Pancreas (tissue), 10 donors: Measurements from ENCODE around the gene ZBTB24. TPM values are rescaled to one million over a fixed set of nuclear protein-coding genes. Genes with fewer than 3 reads are reported as not detected.

Source experiments
- ATAC-seq, 4 donors: fragments of 200-7000 bp; cut with Tn5 transposase; one replicate each; pipeline versions ENCODE4 v1.8.0 to v1.9.1; 2020; ENCODE audit warnings: mild to moderate bottlenecking in 4 of 4, moderate library complexity in 4 of 4
- DNase-seq, 6 donors: peaks; one replicate each; pipeline ENCODE4 v3.0.0-alpha.2; 2020
- FAIRE-seq: peaks from 2 replicates; lab custom pipeline; 2012; peaks lifted over from hg19 to GRCh38; lab: Jason Lieb, UNC
- H3K27ac ChIP-seq, 4 donors: fragments of 200-600 bp; sonication (generic); 1 replicate in 3 of 4; 2 replicates in 1 of 4; pipeline versions ENCODE4 v1.5.0 to v1.8.0; 2020
- H3K27me3 ChIP-seq, 4 donors: fragments of 200-600 bp; one replicate each; pipeline ENCODE4 v1.8.0; 2021
- H3K36me3 ChIP-seq, 3 donors: fragments of 200-600 bp; sonication (generic) in 1 of 3; one replicate each; pipeline versions ENCODE4 v1.5.0 to v1.8.0; 2020 to 2021
- H3K4me1 ChIP-seq, 3 donors: fragments of 200-600 bp; one replicate each; pipeline ENCODE4 v1.8.0; 2021
- H3K4me3 ChIP-seq, 4 donors: fragments of 200-600 bp; sonication (generic) in 2 of 4; one replicate each; pipeline versions ENCODE4 v1.5.0 to v1.8.0; 2020 to 2021
- H3K9me3 ChIP-seq, 4 donors: fragments of 200-600 bp; one replicate each; pipeline ENCODE4 v1.8.0; 2021
- WGBS, 2 donors: extraction: QIAGEN DNeasy Blood & Tissue Kit; methylation state at CpG; one replicate each; pipeline ENCODE4 v1.1.7; 2013; 5-methylcytosine and 5-hydroxymethylcytosine counted together
- intact Hi-C, 3 donors: fragments of 100-400 bp; cut with DNase I; formaldehyde crosslinking; loops; one replicate each; pipeline versions ENCODE4 v1.11.1 to v1.14.2; 2022
- polyA plus RNA-seq, 2 donors: library from polyadenylated mRNA; stranded (reverse); fragments of 200-250 nt; gene quantifications; one replicate each; pipeline ENCODE4 v1.2.3, GENCODE V29; 2013
- total RNA-seq, 6 donors: library from RNA; stranded (reverse); fragmentation: NEBNext Ultra II Directional in 4 of 6; extraction: Animal tissue kit (Norgen Biotek cat#: 25700) in 4 of 6; gene quantifications; one replicate each; pipeline versions ENCODE4 v1.2.1 to v1.2.4, GENCODE V29; 2021 to 2023
- TF ChIP-seq, protein P1 (sequence below), 4 donors: fragments of 200-600 bp; sonication (generic) in 3 of 4; IDR thresholded peaks; one replicate each; pipeline versions ENCODE4 v1.5.0 to v1.8.0; 2021; ENCODE audit warnings: antibody characterized with exemption in 4 of 4
- donor health status: healthy with polysubstance abuse.
- donor health status: DM: no; HTN: no; CAD: no; lungs with moderate emphysema.
- donor health status: DM: no; HTN: no; CAD: no.
- donor health status: control.
- donor health status: control.
- donor health status: Bipolar disorder and iron deficiency.
- donor health status: DM: yes; HTN: yes; CAD: no.
- donor health status: DM: no; HTN: no; CAD: no.
- donor health status: DM: no; HTN: no; CAD: no.
- donor health status: DM: yes; HTN: yes; CAD: no.

The ZBTB24 gene
- total and polyA plus RNA-seq, 8 donors: 2.2 to 4.3 (median 2.8) TPM

DNA sequence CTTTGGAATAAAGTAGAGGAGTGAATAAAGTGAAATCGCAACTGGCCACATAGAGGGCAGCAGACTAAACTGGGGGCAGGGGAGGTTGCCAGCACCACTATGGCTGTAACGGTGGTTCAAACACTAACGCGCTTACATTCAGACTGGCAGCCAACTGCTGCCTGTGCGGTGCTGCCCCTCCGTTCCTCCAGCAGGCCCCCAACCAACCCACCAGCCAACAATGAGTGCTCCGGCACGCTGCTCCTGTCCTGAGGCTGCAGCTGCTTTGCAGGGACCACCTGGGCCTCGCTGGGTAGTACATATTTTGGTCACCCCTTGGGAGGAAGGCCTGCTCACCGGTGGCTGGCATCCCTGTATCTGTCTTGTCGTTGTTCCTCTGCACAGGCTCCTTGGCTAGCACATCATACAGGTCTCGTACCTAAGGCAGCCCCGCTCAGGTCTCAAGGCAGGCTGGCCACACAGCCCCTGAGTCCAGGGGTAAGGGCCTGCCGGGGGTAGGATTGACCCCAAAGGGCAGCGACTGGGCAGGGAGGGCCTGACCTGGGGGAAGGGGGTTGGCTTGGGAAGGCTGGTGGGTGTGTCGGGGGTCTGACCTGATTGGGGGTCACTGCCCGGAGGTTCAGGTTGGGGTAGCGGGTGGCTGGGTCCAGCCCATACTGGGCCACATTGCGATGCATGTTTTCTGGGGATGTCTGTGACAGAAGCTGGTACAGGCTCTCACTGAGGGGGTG is 33.8 kb downstream of the ZBTB24 start:
- no peak for FAIRE-seq

GRCh38 chr6:109448615-109449014 is 34.4 kb downstream of the ZBTB24 start:
- H3K27ac ChIP-seq: no peak overlapping the region
- no peaks in the 10 kb centered on the region for H3K27me3 ChIP-seq
- ATAC-seq (peak in 1 of 4 donors; percentile 6), FAIRE-seq (no peak), DNase-seq (no peak)
- intact Hi-C loops: no loop called here
- TF ChIP-seq, protein P1, sequence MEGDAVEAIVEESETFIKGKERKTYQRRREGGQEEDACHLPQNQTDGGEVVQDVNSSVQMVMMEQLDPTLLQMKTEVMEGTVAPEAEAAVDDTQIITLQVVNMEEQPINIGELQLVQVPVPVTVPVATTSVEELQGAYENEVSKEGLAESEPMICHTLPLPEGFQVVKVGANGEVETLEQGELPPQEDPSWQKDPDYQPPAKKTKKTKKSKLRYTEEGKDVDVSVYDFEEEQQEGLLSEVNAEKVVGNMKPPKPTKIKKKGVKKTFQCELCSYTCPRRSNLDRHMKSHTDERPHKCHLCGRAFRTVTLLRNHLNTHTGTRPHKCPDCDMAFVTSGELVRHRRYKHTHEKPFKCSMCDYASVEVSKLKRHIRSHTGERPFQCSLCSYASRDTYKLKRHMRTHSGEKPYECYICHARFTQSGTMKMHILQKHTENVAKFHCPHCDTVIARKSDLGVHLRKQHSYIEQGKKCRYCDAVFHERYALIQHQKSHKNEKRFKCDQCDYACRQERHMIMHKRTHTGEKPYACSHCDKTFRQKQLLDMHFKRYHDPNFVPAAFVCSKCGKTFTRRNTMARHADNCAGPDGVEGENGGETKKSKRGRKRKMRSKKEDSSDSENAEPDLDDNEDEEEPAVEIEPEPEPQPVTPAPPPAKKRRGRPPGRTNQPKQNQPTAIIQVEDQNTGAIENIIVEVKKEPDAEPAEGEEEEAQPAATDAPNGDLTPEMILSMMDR (IDR thresholded peaks at IDR 0.05): no peak
- H3K4me1 ChIP-seq: no peaks in the 10 kb centered on the region
- H3K9me3 ChIP-seq: no peaks in the 10 kb centered on the region
- no peak overlapping the region for H3K4me3 ChIP-seq
- no peaks in the 10 kb centered on the region for H3K36me3 ChIP-seq
- 42% methylated on average over 7 of the region's 7 CpGs for WGBS, 2 donors

More for the DNA sequence above, 33.8 kb downstream of the ZBTB24 start:
- Histone ChIP-seq H3K36me3 (no peaks in the 10 kb centered on the region), H3K27me3 (no peaks in the 10 kb centered on the region), H3K4me1 (no peaks in the 10 kb centered on the region), H3K4me3 (no peak overlapping the region), H3K27ac (no peak overlapping the region), H3K9me3 (no peaks in the 10 kb centered on the region)
- ATAC-seq (peak in 1 of 4 donors; percentile 6), DNase-seq (peak in 1 of 6 donors; percentile 64)
- TF ChIP-seq, protein P1 (IDR thresholded peaks at IDR 0.05): no peak
- intact Hi-C loops: no loop called here
- 62 to 75% methylated on average over 19 of the region's 19 CpGs for WGBS, 2 donors

GRCh38 chr6:109447878-109448555 is 35.0 kb downstream of the ZBTB24 start:
- Histone ChIP-seq H3K27me3 (no peaks in the 10 kb centered on the region), H3K9me3 (no peaks in the 10 kb centered on the region), H3K4me3 (no peak overlapping the region), H3K27ac (no peak overlapping the region), H3K4me1 (no peaks in the 10 kb centered on the region), H3K36me3 (no peaks in the 10 kb centered on the region)
- no peak for FAIRE-seq
- intact Hi-C loops: no loop called here
- WGBS, 2 donors: 67 to 71% methylated on average over 8 of the region's 8 CpGs
- TF ChIP-seq, protein P1 (IDR thresholded peaks at IDR 0.05): no peak
- ATAC-seq: peak in 2 of 4 donors; percentile 18 to 21
- no peak for DNase-seq

- Histone ChIP-seq H3K27ac (no peak overlapping the region), H3K27me3 (no peaks in the 10 kb centered on the region), H3K4me1 (peaks cover 0 to 1% (median 0%) of the 10 kb centered on the region in 3 donors), H3K36me3 (no peaks in the 10 kb centered on the region), H3K9me3 (no peaks in the 10 kb centered on the region), H3K4me3 (no peak overlapping the region)
- WGBS, 2 donors: 81 to 82% methylated on average over 10 of the region's 10 CpGs
- TF ChIP-seq, protein P1 (IDR thresholded peaks at IDR 0.05): no peak
- peak in 1 of 6 donors; percentile 66 for DNase-seq
- no peak for FAIRE-seq
- intact Hi-C loops: no loop called here
- ATAC-seq: no peak
Measured at GRCh38 chr6:109447087-109447486, 35.9 kb downstream of the ZBTB24 start.
